Spleen (tissue), 7 donors: ENCODE data around the gene SUCLG1.

Experiments used
- CTCF ChIP-seq, 11 experiments: fragments of 200-600 bp in 7 of 11; fragments of 450-650 bp in 4 of 11; sonication (generic) in 4 of 11; IDR thresholded peaks in 8 of 11; conservative IDR thresholded peaks in 3 of 11; 1 replicate in 7 of 11; 2 replicates in 4 of 11; pipeline versions ENCODE4 v1.4.0 to v1.8.0; 2016 to 2021; ENCODE audit warnings: antibody characterized with exemption in 11 of 11, inconsistent platforms in 4 of 11, mild to moderate bottlenecking in 1 of 11
- POLR2A ChIP-seq, 3 donors: fragments of 450-650 bp; IDR thresholded peaks; one replicate each; pipeline ENCODE4 v1.5.1; 2017; ENCODE audit warnings: antibody characterized with exemption in 3 of 3, mild to moderate bottlenecking in 1 of 3
- POLR2AphosphoS5 ChIP-seq, 3 donors: sonication (generic); formaldehyde crosslinking; IDR thresholded peaks; one replicate each; pipeline ENCODE4 v1.5.1; 2017; ENCODE audit warnings: antibody characterized with exemption in 3 of 3
- donor health status: DM: no; HTN: no; CAD: no; lungs with moderate emphysema.
- donor health status: DM: no; HTN: no; CAD: no.
- donor health status: DM: no; HTN: no; CAD: no.

GRCh38 chr2:84474176-84474575 lies 15.1 kb upstream of the SUCLG1 start:
- TF ChIP-seq CTCF (IDR thresholded peaks at IDR 0.05 in 8 of 11, conservative IDR thresholded peaks at IDR 0.05 in 3 of 11) (no peak), POLR2A (IDR thresholded peaks at IDR 0.05) (no peak), POLR2AphosphoS5 (IDR thresholded peaks at IDR 0.05) (no peak)
